Globus pallidus (tissue), 1 donor: ENCODE data around the gene TIMM23.
"Not testable (repeated sequence)": the region's sequence is repeated elsewhere in the genome, so short reads cannot be mapped to it uniquely, and the experiment has no call there.

ENCODE experiments used
- DNase-seq: peaks from one replicate; pipeline ENCODE4 v3.0.0-alpha.2; 2015; ENCODE audit warnings: low spot score

Gene TIMM23

GRCh38 chr10:46022978-46023702 lies 50.9 kb downstream of the TIMM23 start:
- DNase-seq = peak; percentile 92

- no peak for DNase-seq
Observed at GRCh38 chr10:46024948-46025347, 52.7 kb downstream of the TIMM23 start.

- DNase-seq = no peak
Observed at GRCh38 chr10:46025406-46025805, 53.1 kb downstream of the TIMM23 start.

- DNase-seq = no peak
Observed at GRCh38 chr10:46026106-46026505, 53.8 kb downstream of the TIMM23 start.

- peak; percentile 28 for DNase-seq
Observed at GRCh38 chr10:46028584-46029460, 56.5 kb downstream of the TIMM23 start.

- DNase-seq = no peak
Observed at GRCh38 chr10:46029461-46030030, 57.3 kb downstream of the TIMM23 start.

- DNase-seq = peak; percentile 95
Observed at GRCh38 chr10:46030091-46030937, 58.0 kb downstream of the TIMM23 start, which contains the start of gene NCOA4. TSS of gene NCOA4 (minus strand) at chr10:46030623. CDS start at chr10:46016680, 13,943 bp downstream.

GRCh38 chr10:46031648-46032532 lies 59.6 kb downstream of the TIMM23 start:
- no peak for DNase-seq

GRCh38 chr10:46033602-46034011 lies 61.3 kb downstream of the TIMM23 start:
- no peak for DNase-seq

- no peak for DNase-seq
Observed at GRCh38 chr10:46035923-46036849, 63.9 kb downstream of the TIMM23 start.

GRCh38 chr10:46037107-46037825 lies 65.0 kb downstream of the TIMM23 start:
- DNase-seq = no peak

GRCh38 chr10:46040004-46040403 lies 67.7 kb downstream of the TIMM23 start:
- no peak for DNase-seq

GRCh38 chr10:46042527-46042926 lies 70.2 kb downstream of the TIMM23 start:
- DNase-seq = no peak

GRCh38 chr10:46046261-46046660 lies 74.0 kb downstream of the TIMM23 start, which contains the start of gene MSMB:
TSS of gene MSMB (minus strand) at chr10:46046269. CDS start at chr10:46046237, 32 bp downstream.
- no peak for DNase-seq

- DNase-seq = no peak
Observed at GRCh38 chr10:46048152-46048551, 75.9 kb downstream of the TIMM23 start.

- DNase-seq = not testable (repeated sequence)
Observed at GRCh38 chr10:46049497-46049831, 77.2 kb downstream of the TIMM23 start.

- no peak for DNase-seq
Observed at GRCh38 chr10:46050941-46051623, 78.8 kb downstream of the TIMM23 start.

- DNase-seq = no peak
Observed at GRCh38 chr10:46052057-46052790, 79.9 kb downstream of the TIMM23 start.
